Adrenal gland (tissue), 12 donors: ENCODE data around the gene SLC25A22. TPM values are rescaled to one million over a fixed set of nuclear protein-coding genes. Genes with fewer than 3 reads are reported as not detected.

ENCODE experiments used
- DNase-seq, 7 donors: peaks; one replicate each; pipeline ENCODE4 v3.0.0-alpha.2; 2019 to 2020
- H3K27ac ChIP-seq, 5 donors: fragments of 200-600 bp; sonication (generic) in 4 of 5; 1 replicate in 3 of 5; 2 replicates in 2 of 5; pipeline versions ENCODE4 v1.5.1 to v1.8.0; 2016 to 2020; ENCODE audit warnings: mild to moderate bottlenecking in 1 of 5
- H3K27me3 ChIP-seq: fragments of 200-600 bp; 2 replicates; pipeline ENCODE4 v1.8.0; 2021
- H3K36me3 ChIP-seq, 2 donors: fragments of 200-600 bp; replicated peaks in 1 of 2; 1 replicate in 1 of 2; 2 replicates in 1 of 2; pipeline versions ENCODE4 v1.5.1 to v1.8.0; 2018 to 2022
- H3K4me1 ChIP-seq, 2 donors: fragments of 200-600 bp; replicated peaks in 1 of 2; 1 replicate in 1 of 2; 2 replicates in 1 of 2; pipeline versions ENCODE4 v1.5.1 to v1.8.0; 2018 to 2021
- H3K4me3 ChIP-seq, 4 donors: fragments of 200-600 bp; sonication (generic) in 3 of 4; one replicate each; pipeline ENCODE4 v1.5.1; 2016 to 2018
- H3K9me3 ChIP-seq, 3 donors: fragments of 200-600 bp; sonication (generic) in 1 of 3; replicated peaks in 1 of 3; 1 replicate in 2 of 3; 2 replicates in 1 of 3; pipeline versions ENCODE4 v1.5.1 to v1.8.0; 2016 to 2021
- CTCF ChIP-seq, 6 experiments: fragments of 450-650 bp in 4 of 6; fragments of 200-600 bp in 2 of 6; sonication (generic) in 1 of 6; IDR thresholded peaks; 1 replicate in 5 of 6; 2 replicates in 1 of 6; pipeline versions ENCODE4 v1.5.1 to v1.8.0; 2016 to 2021; ENCODE audit warnings: antibody characterized with exemption in 6 of 6, mild to moderate bottlenecking in 2 of 6, moderate library complexity in 1 of 6
- POLR2A ChIP-seq, 2 donors: fragments of 450-650 bp; IDR thresholded peaks; one replicate each; pipeline ENCODE4 v1.6.1; 2017; ENCODE audit warnings: antibody characterized with exemption in 2 of 2, mild to moderate bottlenecking in 2 of 2, moderate library complexity in 1 of 2
- WGBS, 4 donors: extraction: QIAGEN DNeasy Blood & Tissue Kit in 2 of 4; methylation state at CpG; one replicate each; pipeline versions ENCODE4 v1.1.5 to v1.1.7; 2013 to 2017; 5-methylcytosine and 5-hydroxymethylcytosine counted together
- intact Hi-C, 2 donors: fragments of 100-400 bp; cut with DNase I; formaldehyde crosslinking; loops; one replicate each; pipeline versions ENCODE4 v1.14.1 to v1.15.0; 2022 to 2023
- polyA plus RNA-seq, 3 donors: library from polyadenylated mRNA; stranded (reverse); fragments of 200-250 nt in 2 of 3; fragments of 350-450 nt in 1 of 3; fragmentation: Illumina TruSeq in 1 of 3; extraction: RNeasy Lipid Tissue Mini Kit (QIAGEN cat#74804) in 1 of 3; gene quantifications; one replicate each; pipeline ENCODE4 v1.2.3, GENCODE V29; 2013 to 2014
- small RNA-seq, 2 donors: library from RNA; depleted of rRNA; stranded (forward); fragments of <200 nt; gene quantifications; one replicate each; pipeline ENCODE3, GENCODE V24; 2016
- total RNA-seq, 9 donors: library from RNA; depleted of rRNA in 4 of 9; stranded (reverse); fragments of >200 nt in 4 of 9; fragments of 120-200 nt in 1 of 9; fragmentation: NEBNext Ultra II Directional in 1 of 9; extraction: Animal tissue kit (Norgen Biotek cat#: 25700) in 1 of 9; gene quantifications; one replicate each; pipeline versions ENCODE4 v1.1.0 to v1.2.4, GENCODE V29; 2013 to 2023
- donor health status: healthy with polysubstance abuse.
- donor health status: Bipolar disorder and iron deficiency.
- donor health status: DM: yes; HTN: yes; CAD: no.
- donor health status: DM: no; HTN: no; CAD: no.
- donor health status: DM: no; HTN: no; CAD: no.
- donor health status: DM: yes; HTN: yes; CAD: no.

The SLC25A22 gene
- total and polyA plus RNA-seq, 12 donors = 7.7 to 41.3 (median 15.3) TPM

GRCh38 chr11:745428-745827, 52.7 kb downstream of the SLC25A22 start:
- Histone ChIP-seq H3K27me3 (no peaks in the 10 kb centered on the region), H3K4me1 (peaks cover 20 to 25% of the 10 kb centered on the region in 2 donors), H3K27ac (no peak overlapping the region), H3K9me3 (no peaks in the 10 kb centered on the region), H3K36me3 (no peaks in the 10 kb centered on the region), H3K4me3 (no peak overlapping the region)
- intact Hi-C loops = no loop called here
- TF ChIP-seq CTCF (IDR thresholded peaks at IDR 0.05) = no peak
- DNase-seq = no peak
- WGBS, 4 donors = 0 to 25% (median 5%) methylated on average over 1 of the region's 1 CpG

- Histone ChIP-seq H3K4me1 (peaks cover 8% of the 10 kb centered on the region in 2 donors), H3K27me3 (no peaks in the 10 kb centered on the region), H3K4me3 (no peak overlapping the region), H3K27ac (no peak overlapping the region), H3K9me3 (no peaks in the 10 kb centered on the region), H3K36me3 (no peaks in the 10 kb centered on the region)
- WGBS, 4 donors = 93 to 98% (median 94%) methylated on average over 4 of the region's 4 CpGs
- TF ChIP-seq POLR2A (IDR thresholded peaks at IDR 0.05) (no peak), CTCF (IDR thresholded peaks at IDR 0.05) (no peak)
- intact Hi-C loops = no loop called here
- no peak for DNase-seq
Measured at GRCh38 chr11:742571-743201, 55.4 kb downstream of the SLC25A22 start.

GRCh38 chr11:742156-742546, 55.9 kb downstream of the SLC25A22 start:
- TF ChIP-seq CTCF (IDR thresholded peaks at IDR 0.05) (no peak), POLR2A (IDR thresholded peaks at IDR 0.05) (no peak)
- no peaks in the 10 kb centered on the region for H3K9me3 ChIP-seq
- no peak overlapping the region for H3K4me3 ChIP-seq
- H3K27ac ChIP-seq = no peak overlapping the region
- intact Hi-C loops = no loop called here
- H3K4me1 ChIP-seq = peaks cover 8% of the 10 kb centered on the region in 2 donors
- 26 to 51% (median 40%) methylated on average over 3 of the region's 3 CpGs for WGBS, 4 donors
- DNase-seq = peak in 1 of 7 donors; percentile 32
- H3K36me3 ChIP-seq = no peaks in the 10 kb centered on the region
- no peaks in the 10 kb centered on the region for H3K27me3 ChIP-seq

Small RNA genes within 50 kb of the gene (small RNA-seq; reads per million reads assigned to genes)
- gene SNORA52 = 0 reads per million in 2 donors

Other genes starting within 250 kb of the SLC25A22 start
- gene LMNTD2, start 237.5 kb downstream of the SLC25A22 start, total RNA-seq = 1 to 10 TPM in 8 of 9 donors, under 1 TPM in 1; 0.35 to 9.1 (median 6.0) TPM
- 10 to 100 TPM in 2 of 3 donors, under 1 TPM in 1; 0.20 to 21.0 (median 12.7) TPM for gene LMNTD2, start 237.5 kb downstream of the SLC25A22 start, polyA plus RNA-seq
- 10 to 100 TPM in 4 of 9 donors, 1 to 10 TPM in 5; 2.9 to 18.2 (median 5.8) TPM for gene RASSF7, start 237.3 kb downstream of the SLC25A22 start, total RNA-seq
- gene RASSF7, start 237.3 kb downstream of the SLC25A22 start, polyA plus RNA-seq = 10 to 100 TPM in 1 of 3 donors, 1 to 10 TPM in 1, under 1 TPM in 1; 0.33 to 19.9 (median 9.8) TPM
- 10 to 100 TPM; 17.2 to 42.2 (median 29.0) TPM for gene PHRF1, start 221.8 kb downstream of the SLC25A22 start, total RNA-seq
- gene PHRF1, start 221.8 kb downstream of the SLC25A22 start, polyA plus RNA-seq = 10 to 100 TPM in 2 of 3 donors, 1 to 10 TPM in 1; 8.7 to 62.3 (median 23.3) TPM
- 10 to 100 TPM in 5 of 9 donors, 1 to 10 TPM in 4; 3.6 to 28.3 (median 10.0) TPM for gene IRF7, start 182.3 kb downstream of the SLC25A22 start, total RNA-seq
- gene IRF7, start 182.3 kb downstream of the SLC25A22 start, polyA plus RNA-seq = 10 to 100 TPM in 2 of 3 donors, under 1 TPM in 1; 0.81 to 87.6 (median 25.9) TPM
- 1 to 10 TPM in 5 of 9 donors, under 1 TPM in 3, not detected in 1; 0.44 to 5.2 (median 1.2) TPM for gene CDHR5, start 173.3 kb downstream of the SLC25A22 start, total RNA-seq
- under 1 TPM; 0.31 to 0.61 (median 0.56) TPM for gene CDHR5, start 173.3 kb downstream of the SLC25A22 start, polyA plus RNA-seq
- under 1 TPM in 1 of 9 donors, not detected in 8; 0.67 TPM for gene SCT, start 171.1 kb downstream of the SLC25A22 start, total RNA-seq
- gene SCT, start 171.1 kb downstream of the SLC25A22 start, polyA plus RNA-seq = under 1 TPM in 1 of 3 donors, not detected in 2; 0.61 TPM
- 1 to 10 TPM in 1 of 9 donors, under 1 TPM in 6, not detected in 2; 0.28 to 1.1 (median 0.34) TPM for gene DRD4, start 161.0 kb downstream of the SLC25A22 start, total RNA-seq
- 1 to 10 TPM in 2 of 3 donors, not detected in 1; 1.2 to 1.3 TPM for gene DRD4, start 161.0 kb downstream of the SLC25A22 start, polyA plus RNA-seq
- 10 to 100 TPM; 32.8 to 57.3 (median 54.8) TPM for gene DEAF1, start 103.1 kb downstream of the SLC25A22 start, total RNA-seq
- gene DEAF1, start 103.1 kb downstream of the SLC25A22 start, polyA plus RNA-seq = 100 to 1,000 TPM in 1 of 3 donors, 10 to 100 TPM in 2; 20.6 to 131 (median 67.0) TPM
- 10 to 100 TPM; 11.1 to 85.3 (median 33.8) TPM for gene TMEM80, start 102.5 kb downstream of the SLC25A22 start, total RNA-seq
- gene TMEM80, start 102.5 kb downstream of the SLC25A22 start, polyA plus RNA-seq = 10 to 100 TPM; 14.8 to 33.8 (median 26.0) TPM
- 10 to 100 TPM in 8 of 9 donors, 1 to 10 TPM in 1; 2.7 to 57.7 (median 34.3) TPM for gene EPS8L2, start 92.0 kb downstream of the SLC25A22 start, total RNA-seq
- 10 to 100 TPM in 2 of 3 donors, 1 to 10 TPM in 1; 9.7 to 51.9 (median 25.6) TPM for gene EPS8L2, start 92.0 kb downstream of the SLC25A22 start, polyA plus RNA-seq
- 100 to 1,000 TPM in 8 of 9 donors, 10 to 100 TPM in 1; 83.2 to 167 (median 153) TPM for gene TALDO1, start 50.8 kb downstream of the SLC25A22 start, total RNA-seq
- 100 to 1,000 TPM in 2 of 3 donors, 10 to 100 TPM in 1; 64.3 to 117 (median 100) TPM for gene TALDO1, start 50.8 kb downstream of the SLC25A22 start, polyA plus RNA-seq
- 100 to 1,000 TPM in 4 of 9 donors, 10 to 100 TPM in 5; 33.7 to 156 (median 93.4) TPM for gene GATD1, start 20.8 kb downstream of the SLC25A22 start, total RNA-seq
- 100 to 1,000 TPM in 1 of 3 donors, 10 to 100 TPM in 2; 20.3 to 176 (median 49.3) TPM for gene GATD1, start 20.8 kb downstream of the SLC25A22 start, polyA plus RNA-seq
- 1 to 10 TPM in 3 of 9 donors, under 1 TPM in 2, not detected in 4; 0.42 to 4.9 (median 1.9) TPM for gene CEND1, start 8.2 kb downstream of the SLC25A22 start, total RNA-seq
- 10 to 100 TPM in 1 of 3 donors, 1 to 10 TPM in 2; 1.6 to 14.5 (median 4.2) TPM for gene CEND1, start 8.2 kb downstream of the SLC25A22 start, polyA plus RNA-seq
- gene PIDD1, start 7.0 kb upstream of the SLC25A22 start, total RNA-seq = 10 to 100 TPM in 4 of 9 donors, 1 to 10 TPM in 5; 3.5 to 28.8 (median 9.8) TPM
- 100 to 1,000 TPM in 1 of 3 donors, 10 to 100 TPM in 1, under 1 TPM in 1; 0.93 to 110 (median 51.7) TPM for gene PIDD1, start 7.0 kb upstream of the SLC25A22 start, polyA plus RNA-seq
- 1,000 to 10,000 TPM in 5 of 9 donors, 100 to 1,000 TPM in 4; 190 to 2,046 (median 1,036) TPM for gene RPLP2, start 11.7 kb upstream of the SLC25A22 start, total RNA-seq
- gene RPLP2, start 11.7 kb upstream of the SLC25A22 start, polyA plus RNA-seq = 1,000 to 10,000 TPM in 2 of 3 donors, 100 to 1,000 TPM in 1; 496 to 2,473 (median 1,460) TPM
- gene PNPLA2, start 20.6 kb upstream of the SLC25A22 start, total RNA-seq = 100 to 1,000 TPM in 4 of 9 donors, 10 to 100 TPM in 5; 24.1 to 311 (median 89.4) TPM
- gene PNPLA2, start 20.6 kb upstream of the SLC25A22 start, polyA plus RNA-seq = 100 to 1,000 TPM in 2 of 3 donors, 10 to 100 TPM in 1; 46.2 to 403 (median 162) TPM
- 10 to 100 TPM in 7 of 9 donors, 1 to 10 TPM in 2; 5.9 to 22.6 (median 14.2) TPM for gene CRACR2B, start 29.6 kb upstream of the SLC25A22 start, total RNA-seq
- gene CRACR2B, start 29.6 kb upstream of the SLC25A22 start, polyA plus RNA-seq = 10 to 100 TPM in 2 of 3 donors, 1 to 10 TPM in 1; 1.0 to 91.3 (median 39.3) TPM
- 100 to 1,000 TPM; 182 to 387 (median 326) TPM for gene CD151, start 34.7 kb upstream of the SLC25A22 start, total RNA-seq
- 100 to 1,000 TPM; 111 to 268 (median 246) TPM for gene CD151, start 34.7 kb upstream of the SLC25A22 start, polyA plus RNA-seq
- 100 to 1,000 TPM in 5 of 9 donors, 10 to 100 TPM in 4; 26.2 to 206 (median 121) TPM for gene POLR2L, start 44.2 kb upstream of the SLC25A22 start, total RNA-seq
- gene POLR2L, start 44.2 kb upstream of the SLC25A22 start, polyA plus RNA-seq = 100 to 1,000 TPM in 1 of 3 donors, 10 to 100 TPM in 2; 43.3 to 163 (median 96.5) TPM
- 100 to 1,000 TPM in 2 of 9 donors, 10 to 100 TPM in 7; 19.4 to 207 (median 71.8) TPM for gene TSPAN4, start 44.6 kb upstream of the SLC25A22 start, total RNA-seq
- gene TSPAN4, start 44.6 kb upstream of the SLC25A22 start, polyA plus RNA-seq = 10 to 100 TPM in 2 of 3 donors, 1 to 10 TPM in 1; 5.2 to 50.4 (median 41.2) TPM
- gene CHID1, start 112.5 kb upstream of the SLC25A22 start, total RNA-seq = 100 to 1,000 TPM in 5 of 9 donors, 10 to 100 TPM in 4; 46.0 to 220 (median 100) TPM
- 10 to 100 TPM; 39.2 to 60.1 (median 56.3) TPM for gene CHID1, start 112.5 kb upstream of the SLC25A22 start, polyA plus RNA-seq
- gene AP2A2, start 127.6 kb upstream of the SLC25A22 start, total RNA-seq = 100 to 1,000 TPM in 3 of 9 donors, 10 to 100 TPM in 6; 15.3 to 115 (median 74.8) TPM
- 10 to 100 TPM; 28.6 to 98.5 (median 71.4) TPM for gene AP2A2, start 127.6 kb upstream of the SLC25A22 start, polyA plus RNA-seq
- gene MUC6, start 238.4 kb upstream of the SLC25A22 start, total RNA-seq = under 1 TPM in 3 of 9 donors, not detected in 6; under 0.01 to 0.04 (median 0.04) TPM
- gene MUC6, start 238.4 kb upstream of the SLC25A22 start, polyA plus RNA-seq = under 1 TPM in 2 of 3 donors, not detected in 1; 0.13 to 0.72 TPM